HG03139 (cell line): ENCODE results near the gene NTN1.
"Not testable (repeated sequence)": the region's sequence is repeated elsewhere in the genome, so short reads cannot be mapped to it uniquely, and the experiment has no call there.

ENCODE experiments used
- ATAC-seq: cut with Tn5 transposase; IDR thresholded peaks from one replicate; pipeline ENCODE4 v1.9.1; 2021; ENCODE audit not compliant: unreplicated experiment

NTN1 gene

DNA sequence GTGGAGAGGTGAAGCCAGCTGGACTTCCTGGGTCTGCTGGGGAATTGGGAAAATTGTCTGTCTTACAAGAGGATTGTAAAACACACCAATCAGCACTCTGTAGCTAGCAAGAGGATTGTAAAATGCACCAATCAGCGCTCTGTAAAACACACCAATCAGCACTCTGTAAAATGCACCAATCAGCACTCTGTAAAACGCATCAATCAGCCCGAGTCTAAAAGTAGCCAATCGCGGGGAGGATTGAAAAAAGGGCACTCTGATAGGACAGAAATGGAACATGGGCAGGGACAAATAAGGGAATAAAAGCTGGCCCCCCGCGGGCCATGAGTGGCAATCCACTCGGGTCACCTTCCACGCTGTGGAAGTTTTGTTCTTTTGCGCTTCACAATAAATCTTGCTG is 130.4 kb downstream of the NTN1 start:
- ATAC-seq, result not testable (repeated sequence)

DNA sequence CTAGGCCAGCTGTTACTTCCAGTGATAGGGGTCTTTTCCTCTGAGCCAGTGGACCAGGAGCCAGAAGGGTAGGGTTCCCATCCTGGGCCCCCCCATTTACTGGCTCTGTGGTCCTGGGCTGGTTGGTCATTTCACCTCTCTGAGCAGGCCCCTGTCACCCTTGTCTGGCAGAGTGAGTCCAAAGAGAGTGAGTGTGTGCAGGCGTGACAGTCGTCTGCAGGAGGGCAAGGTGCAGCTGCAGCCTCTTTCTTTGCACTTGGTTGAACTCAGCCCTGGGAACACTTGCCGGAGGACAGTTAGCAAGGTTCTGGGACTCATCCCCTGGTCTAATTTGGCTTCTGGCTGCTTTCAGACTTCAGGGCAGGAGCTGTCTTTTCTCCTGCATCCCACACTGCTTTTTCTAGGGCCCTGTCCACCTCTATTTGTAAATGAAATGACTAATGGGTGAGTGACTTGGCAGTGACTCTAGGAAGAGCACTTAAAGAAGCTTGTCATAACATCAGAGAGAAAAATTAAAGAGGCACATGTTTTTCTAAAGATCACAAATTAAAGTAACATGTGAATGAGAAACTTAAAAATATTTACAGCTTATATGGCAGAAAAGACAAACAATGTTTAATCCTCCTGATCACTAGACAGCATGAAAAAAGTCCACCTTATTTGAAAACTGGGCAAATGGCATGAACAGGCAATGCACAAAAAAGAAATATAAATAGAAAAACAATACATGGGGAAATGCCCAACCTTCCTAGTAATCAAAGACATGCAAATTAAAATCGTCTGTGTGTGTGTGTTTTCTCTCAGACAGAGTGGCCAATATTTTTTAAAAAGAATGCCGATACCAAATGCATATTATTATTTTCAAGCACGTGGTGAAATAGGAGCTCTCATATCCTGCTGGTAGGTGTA is 137.5 kb downstream of the NTN1 start:
- ATAC-seq, result no peak

GRCh38 chr17:9162275-9162985 is 141.1 kb downstream of the NTN1 start:
- ATAC-seq, result no peak

DNA sequence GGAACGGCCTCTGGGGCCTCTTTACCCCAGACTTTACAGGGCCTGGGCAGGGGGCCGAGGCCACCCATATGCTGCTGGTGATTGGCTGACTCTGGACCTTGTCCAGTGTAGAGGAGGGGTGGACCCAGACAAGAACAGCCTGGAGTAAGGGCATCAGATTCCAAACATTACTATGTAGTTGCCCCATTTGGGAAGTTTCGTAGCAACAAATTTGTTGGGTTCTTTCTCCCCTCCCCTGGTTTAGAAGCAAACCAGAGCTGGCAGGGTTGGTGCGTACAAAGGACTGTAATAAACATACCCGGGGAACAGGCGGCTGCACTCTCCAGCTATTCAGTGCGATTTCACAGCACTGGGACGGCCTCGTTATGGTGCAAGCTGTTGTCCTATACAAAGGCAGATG is 145.5 kb downstream of the NTN1 start:
- ATAC-seq, result no peak

DNA sequence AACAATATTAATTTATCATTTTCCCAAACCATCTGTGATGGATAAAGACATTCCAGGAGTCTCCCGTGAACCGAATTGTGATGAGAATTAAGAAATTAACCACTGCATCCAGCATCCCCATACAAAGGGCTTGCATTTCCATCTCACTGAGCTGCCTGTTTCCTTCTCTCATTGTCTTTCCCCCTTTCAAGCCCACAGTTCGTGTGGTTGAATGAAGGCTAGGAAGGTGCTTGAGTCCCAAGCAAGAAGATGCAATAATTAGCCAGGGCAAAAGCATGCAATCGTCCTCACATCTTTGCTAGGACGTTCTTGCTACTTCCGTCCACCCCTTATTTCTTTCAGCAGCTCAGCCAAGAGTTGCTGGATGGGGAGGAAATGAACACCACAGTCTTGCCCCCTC is 146.1 kb downstream of the NTN1 start:
- ATAC-seq, result no peak

GRCh38 chr17:9169116-9169515 is 147.8 kb downstream of the NTN1 start:
- no peak for ATAC-seq

GRCh38 chr17:9170336-9170735 is 149.0 kb downstream of the NTN1 start:
- ATAC-seq, result no peak

- no peak for ATAC-seq
These were observed 149.5 kb downstream of the NTN1 start for GRCh38 chr17:9170853-9171252.

GRCh38 chr17:9173386-9173983 is 152.2 kb downstream of the NTN1 start:
- ATAC-seq, result no peak

DNA sequence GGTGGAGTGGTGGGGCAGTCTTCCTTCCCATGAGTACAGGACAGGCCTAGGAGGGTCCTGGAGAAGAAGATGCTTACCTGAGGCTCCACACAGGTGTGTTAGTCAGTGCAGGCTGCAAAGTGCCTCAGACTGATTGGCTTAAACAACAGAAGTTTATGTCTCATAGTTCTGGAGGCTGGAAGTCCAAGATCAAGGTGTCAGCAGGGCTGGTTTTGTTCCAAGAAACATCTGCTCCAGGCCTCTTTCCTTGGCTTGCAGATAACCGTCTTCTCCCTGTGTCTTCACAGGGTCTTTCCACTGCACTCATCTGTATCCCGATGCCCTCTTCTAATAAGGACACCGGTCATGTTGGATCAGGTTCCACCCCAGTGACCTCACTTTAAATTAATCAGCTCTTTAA is 153.0 kb downstream of the NTN1 start:
- ATAC-seq, result no peak

GRCh38 chr17:9174779-9175574 is 153.7 kb downstream of the NTN1 start:
- ATAC-seq, result no peak

DNA sequence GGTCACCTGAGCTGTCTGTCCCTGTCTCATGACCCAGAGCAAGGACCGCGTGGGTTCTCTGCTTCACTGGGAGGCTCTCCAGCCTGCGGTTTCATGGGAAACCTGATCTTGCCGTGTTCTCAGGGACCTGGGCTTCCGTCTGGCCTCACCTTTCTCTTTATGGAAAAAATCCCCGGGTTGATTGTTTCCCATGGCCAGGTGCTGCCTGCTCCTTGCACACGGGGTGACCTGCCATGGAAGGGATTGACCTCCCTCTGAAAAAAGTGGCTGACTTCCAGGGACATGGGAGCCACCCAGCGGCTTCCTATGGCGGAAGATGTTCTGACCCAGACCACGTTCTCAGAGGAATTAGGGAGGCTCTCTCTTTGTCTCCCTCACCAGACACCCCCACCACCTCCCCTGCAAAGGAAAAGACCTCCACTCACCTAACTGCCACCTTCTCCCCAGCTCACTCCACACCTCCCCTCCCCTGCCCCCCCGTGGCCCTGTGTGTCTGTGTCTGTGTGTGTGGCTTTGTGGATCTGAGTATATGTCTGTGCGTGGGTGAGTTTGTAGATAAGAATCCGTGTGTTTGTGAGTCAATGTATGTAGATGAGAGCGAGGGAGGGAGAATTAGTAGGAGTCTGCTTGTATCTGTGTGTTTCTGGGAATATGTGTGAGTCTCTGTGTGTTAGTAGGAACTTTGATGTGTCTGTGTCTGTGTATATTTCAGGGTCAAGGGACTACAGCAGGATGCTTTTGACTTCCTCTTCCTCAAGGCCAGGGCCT is 154.6 kb downstream of the NTN1 start:
- ATAC-seq, result no peak

- no peak for ATAC-seq
These were observed 155.9 kb downstream of the NTN1 start for GRCh38 chr17:9177212-9177611.

DNA sequence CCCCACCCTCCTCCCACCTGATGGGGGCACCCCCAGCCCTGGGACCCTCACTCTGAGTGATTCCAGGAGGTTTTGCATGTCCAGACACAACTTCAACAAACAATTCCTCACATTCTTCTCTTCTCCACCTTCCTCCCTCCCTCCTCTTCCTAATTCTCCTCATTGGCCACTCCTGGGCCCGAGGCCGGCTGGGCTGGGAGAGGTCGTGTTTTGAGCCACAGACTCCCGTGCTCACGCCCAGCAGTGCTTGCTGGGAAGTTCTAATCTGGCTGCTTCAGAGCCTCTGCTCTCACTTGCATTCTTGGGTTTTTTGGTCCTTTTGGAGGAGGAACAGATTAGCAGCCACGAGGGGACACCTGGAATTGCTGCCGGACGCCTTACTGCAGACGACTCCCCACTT is 157.0 kb downstream of the NTN1 start:
- no peak for ATAC-seq

- no peak for ATAC-seq
These were observed 158.3 kb downstream of the NTN1 start for GRCh38 chr17:9179602-9180001.

- ATAC-seq, result no peak
These were observed 160.3 kb downstream of the NTN1 start for GRCh38 chr17:9181640-9182039.

- ATAC-seq, result no peak
These were observed 162.0 kb downstream of the NTN1 start for GRCh38 chr17:9183306-9183705.

GRCh38 chr17:9185142-9185541 is 163.8 kb downstream of the NTN1 start:
- ATAC-seq, result no peak

- no peak for ATAC-seq
These were observed 164.5 kb downstream of the NTN1 start for GRCh38 chr17:9185688-9186284.

DNA sequence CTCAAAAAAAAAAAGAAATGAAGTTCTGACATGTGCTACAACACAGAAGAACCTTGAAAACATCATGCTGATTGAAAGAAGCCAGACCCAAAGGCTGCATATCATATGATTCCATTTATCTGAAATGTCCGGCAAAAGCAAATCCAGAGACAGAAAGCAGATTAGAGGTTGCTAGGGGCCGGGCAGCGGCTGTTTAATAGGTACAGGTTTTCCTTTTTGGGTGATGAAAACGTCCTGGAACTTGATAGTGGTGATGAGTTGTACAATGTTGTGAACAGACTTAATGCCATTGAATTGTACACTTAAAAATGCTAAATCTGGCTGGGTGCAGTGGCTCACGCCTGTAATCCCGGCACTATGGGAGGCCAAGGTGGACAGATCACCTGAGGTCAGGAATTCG is 166.5 kb downstream of the NTN1 start:
- ATAC-seq, result no peak
